ENCODE measurements around the gene PLD1.

Gene PLD1

DNA sequence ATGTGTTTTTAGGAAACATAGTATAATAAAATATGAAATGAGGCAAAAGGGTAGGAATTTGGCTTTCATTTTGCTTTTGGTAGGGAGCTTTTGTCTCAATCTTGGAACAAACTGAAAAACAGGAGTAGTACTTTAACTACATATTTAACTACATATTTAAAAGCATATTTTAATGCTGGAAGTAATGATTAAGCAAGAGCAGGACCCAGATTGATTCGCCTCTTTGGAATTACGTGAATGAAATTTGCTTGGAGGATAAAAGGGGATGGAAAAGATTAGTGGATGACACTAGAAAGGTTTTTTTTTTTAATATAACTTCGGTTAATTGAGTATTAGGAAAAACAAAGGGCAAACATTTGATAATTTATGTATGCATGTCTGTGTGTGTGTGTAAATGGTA lies 21.7 kb upstream of the PLD1 start:
- H3K9me3 ChIP-seq (ENCODE audit: control insufficient read depth, insufficient read depth, low read length): no peaks in the 10 kb centered on the region
- no peak for TF ChIP-seq EZH2phosphoT487 (IDR thresholded peaks at IDR 0.05; ENCODE audit: borderline replicate concordance, low read length)
- TF ChIP-seq, protein P1, sequence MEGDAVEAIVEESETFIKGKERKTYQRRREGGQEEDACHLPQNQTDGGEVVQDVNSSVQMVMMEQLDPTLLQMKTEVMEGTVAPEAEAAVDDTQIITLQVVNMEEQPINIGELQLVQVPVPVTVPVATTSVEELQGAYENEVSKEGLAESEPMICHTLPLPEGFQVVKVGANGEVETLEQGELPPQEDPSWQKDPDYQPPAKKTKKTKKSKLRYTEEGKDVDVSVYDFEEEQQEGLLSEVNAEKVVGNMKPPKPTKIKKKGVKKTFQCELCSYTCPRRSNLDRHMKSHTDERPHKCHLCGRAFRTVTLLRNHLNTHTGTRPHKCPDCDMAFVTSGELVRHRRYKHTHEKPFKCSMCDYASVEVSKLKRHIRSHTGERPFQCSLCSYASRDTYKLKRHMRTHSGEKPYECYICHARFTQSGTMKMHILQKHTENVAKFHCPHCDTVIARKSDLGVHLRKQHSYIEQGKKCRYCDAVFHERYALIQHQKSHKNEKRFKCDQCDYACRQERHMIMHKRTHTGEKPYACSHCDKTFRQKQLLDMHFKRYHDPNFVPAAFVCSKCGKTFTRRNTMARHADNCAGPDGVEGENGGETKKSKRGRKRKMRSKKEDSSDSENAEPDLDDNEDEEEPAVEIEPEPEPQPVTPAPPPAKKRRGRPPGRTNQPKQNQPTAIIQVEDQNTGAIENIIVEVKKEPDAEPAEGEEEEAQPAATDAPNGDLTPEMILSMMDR (IDR thresholded peaks at IDR 0.05; ENCODE audit: low read depth, low read length, poor library complexity, severe bottlenecking): no peak
- H3K36me3 ChIP-seq (ENCODE audit: control insufficient read depth, low read length): no peaks in the 10 kb centered on the region
- H3F3A ChIP-seq (ENCODE audit: control insufficient read depth, insufficient read depth): no peaks in the 10 kb centered on the region
- no peak overlapping the region for H3K4me3 ChIP-seq (ENCODE audit: low read length)
- no peaks in the 10 kb centered on the region for H4K20me1 ChIP-seq (ENCODE audit: control insufficient read depth, insufficient read depth, low read depth, low read length)
- no peaks in the 10 kb centered on the region for H3K27me3 ChIP-seq (ENCODE audit: control insufficient read depth, low read length)
- no peak overlapping the region for H3K4me2 ChIP-seq (ENCODE audit: low read length)
- no peaks in the 10 kb centered on the region for H3K9me2 ChIP-seq (replicated peaks; ENCODE audit: control insufficient read depth, low read length)
- H3K27ac ChIP-seq (ENCODE audit: low read depth, low read length): no peak overlapping the region
- no peaks in the 10 kb centered on the region for H3K4me1 ChIP-seq (ENCODE audit: control insufficient read depth, low read length)
- H3K79me2 ChIP-seq (ENCODE audit: control insufficient read depth, low read length): no peaks in the 10 kb centered on the region

DNA sequence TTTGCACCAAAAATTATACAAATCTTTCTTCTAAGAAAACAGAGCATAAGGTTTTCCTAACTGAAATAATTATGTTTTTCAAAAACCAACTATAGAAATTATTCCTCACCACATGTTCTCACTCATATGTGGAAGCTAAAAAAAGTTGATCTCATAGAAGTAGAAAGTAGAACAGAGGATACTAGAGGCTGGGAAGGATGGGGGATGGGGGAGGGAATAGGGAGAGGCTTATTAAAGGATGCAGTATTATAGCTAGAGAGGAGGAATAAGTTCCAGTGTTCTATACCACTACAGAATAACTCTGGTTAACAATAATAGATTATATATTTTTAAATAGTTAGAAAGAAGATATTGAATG lies 20.2 kb upstream of the PLD1 start:
- Histone ChIP-seq H3F3A (ENCODE audit: control insufficient read depth, insufficient read depth) (no peaks in the 10 kb centered on the region), H3K4me2 (ENCODE audit: low read length) (no peak overlapping the region), H4K20me1 (ENCODE audit: control insufficient read depth, insufficient read depth, low read depth, low read length) (no peaks in the 10 kb centered on the region), H3K4me3 (ENCODE audit: low read length) (no peak overlapping the region), H3K27me3 (ENCODE audit: control insufficient read depth, low read length) (no peaks in the 10 kb centered on the region), H3K9me2 (replicated peaks; ENCODE audit: control insufficient read depth, low read length) (no peaks in the 10 kb centered on the region), H3K27ac (ENCODE audit: low read depth, low read length) (no peak overlapping the region), H3K4me1 (ENCODE audit: control insufficient read depth, low read length) (no peaks in the 10 kb centered on the region), H3K36me3 (ENCODE audit: control insufficient read depth, low read length) (no peaks in the 10 kb centered on the region), H3K9me3 (ENCODE audit: control insufficient read depth, insufficient read depth, low read length) (no peaks in the 10 kb centered on the region), H3K79me2 (ENCODE audit: control insufficient read depth, low read length) (no peaks in the 10 kb centered on the region)
- no peak for TF ChIP-seq EZH2phosphoT487 (IDR thresholded peaks at IDR 0.05; ENCODE audit: borderline replicate concordance, low read length)
- TF ChIP-seq, protein P1 (IDR thresholded peaks at IDR 0.05; ENCODE audit: low read depth, low read length, poor library complexity, severe bottlenecking): no peak

DNA sequence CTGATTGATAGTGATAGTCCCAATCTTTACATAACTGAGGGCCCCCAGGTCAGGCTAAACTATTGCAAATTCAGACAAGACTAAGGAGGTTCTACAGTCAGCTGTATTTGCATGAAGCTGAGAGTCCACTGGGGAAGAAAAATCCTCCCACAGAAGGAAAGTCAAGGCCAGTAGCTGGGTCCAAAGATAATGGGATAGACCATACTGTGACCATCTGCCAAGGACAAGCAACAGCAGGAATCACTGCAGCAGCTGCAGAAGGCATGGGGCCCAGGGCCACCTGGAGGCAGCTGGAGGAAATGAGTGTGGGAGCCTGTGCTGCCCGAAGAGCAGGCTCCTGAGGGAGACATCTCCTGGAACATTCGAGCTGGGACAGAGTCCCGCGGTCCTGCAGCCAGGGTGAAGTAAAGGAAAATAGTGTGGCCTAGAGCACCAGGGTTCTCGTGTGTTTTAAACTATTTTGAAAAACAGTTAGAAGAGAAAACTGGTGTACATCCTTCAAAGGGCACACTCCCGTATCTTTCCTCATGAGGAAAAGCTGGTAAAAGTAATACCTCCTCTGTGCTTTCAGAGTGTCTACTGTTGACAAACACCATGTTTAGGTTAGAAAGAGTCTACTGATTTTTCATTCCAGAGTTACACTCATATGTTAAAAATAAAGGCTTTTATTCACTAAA lies 19.7 kb upstream of the PLD1 start:
- no peaks in the 10 kb centered on the region for H3K27me3 ChIP-seq (ENCODE audit: control insufficient read depth, low read length)
- H3K27ac ChIP-seq (ENCODE audit: low read depth, low read length): no peak overlapping the region
- H3K4me1 ChIP-seq (ENCODE audit: control insufficient read depth, low read length): no peaks in the 10 kb centered on the region
- H3K4me2 ChIP-seq (ENCODE audit: low read length): no peak overlapping the region
- no peaks in the 10 kb centered on the region for H3K36me3 ChIP-seq (ENCODE audit: control insufficient read depth, low read length)
- H3K79me2 ChIP-seq (ENCODE audit: control insufficient read depth, low read length): no peaks in the 10 kb centered on the region
- no peaks in the 10 kb centered on the region for H4K20me1 ChIP-seq (ENCODE audit: control insufficient read depth, insufficient read depth, low read depth, low read length)
- no peaks in the 10 kb centered on the region for H3K9me3 ChIP-seq (ENCODE audit: control insufficient read depth, insufficient read depth, low read length)
- H3F3A ChIP-seq (ENCODE audit: control insufficient read depth, insufficient read depth): no peaks in the 10 kb centered on the region
- no peak overlapping the region for H3K4me3 ChIP-seq (ENCODE audit: low read length)
- H3K9me2 ChIP-seq (replicated peaks; ENCODE audit: control insufficient read depth, low read length): no peaks in the 10 kb centered on the region
- TF ChIP-seq EZH2phosphoT487 (IDR thresholded peaks at IDR 0.05; ENCODE audit: borderline replicate concordance, low read length): no peak
- TF ChIP-seq, protein P1 (IDR thresholded peaks at IDR 0.05; ENCODE audit: low read depth, low read length, poor library complexity, severe bottlenecking): peak; percentile 13
